Naive B cell (primary cell): ENCODE measurements around the gene AQP7. TPM values are rescaled to one million over a fixed set of nuclear protein-coding genes. Genes with fewer than 3 reads are reported as not detected.
"Not testable (repeated sequence)": the region's sequence is repeated elsewhere in the genome, so short reads cannot be mapped to it uniquely, and the experiment has no call there.

Experiments
- ATAC-seq, 2 donors: fragments of 150-1000 bp; cut with Tn5 transposase; 2 replicates each; pipeline ENCODE4 v1.10.0; 2021; ENCODE audit warnings: low read depth in 2 of 2, mild to moderate bottlenecking in 2 of 2, moderate library complexity in 2 of 2
- DNase-seq: peaks from one replicate; pipeline ENCODE4 v3.0.0; 2022
- H3K27ac Mint-ChIP-seq, 6 donors: one replicate each; pipeline ENCODE4 v1.8.0; 2020 to 2022; ENCODE audit warnings: mild to moderate bottlenecking in 6 of 6, mixed read lengths in 6 of 6, moderate library complexity in 5 of 6, inconsistent platforms in 2 of 6
- H3K27me3 Mint-ChIP-seq, 3 donors: one replicate each; pipeline ENCODE4 v1.8.0; 2021 to 2022; ENCODE audit warnings: mixed read lengths in 3 of 3, mild to moderate bottlenecking in 1 of 3
- H3K36me3 Mint-ChIP-seq, 2 donors: one replicate each; pipeline ENCODE4 v1.8.0; 2020 to 2022; ENCODE audit warnings: mixed read lengths in 2 of 2, inconsistent platforms in 1 of 2, mild to moderate bottlenecking in 1 of 2
- H3K4me1 Mint-ChIP-seq, 3 donors: one replicate each; pipeline ENCODE4 v1.8.0; 2020 to 2022; ENCODE audit warnings: mixed read lengths in 3 of 3, inconsistent platforms in 1 of 3, mild to moderate bottlenecking in 1 of 3, moderate library complexity in 1 of 3
- H3K4me3 Mint-ChIP-seq, 8 donors: one replicate each; pipeline ENCODE4 v1.8.0; 2020 to 2022; ENCODE audit warnings: mild to moderate bottlenecking in 8 of 8, mixed read lengths in 8 of 8, moderate library complexity in 8 of 8, inconsistent platforms in 2 of 8
- H3K9me3 Mint-ChIP-seq, 7 donors: one replicate each; pipeline ENCODE4 v1.8.0; 2020 to 2022; ENCODE audit warnings: mixed read lengths in 7 of 7, mild to moderate bottlenecking in 5 of 7, inconsistent platforms in 2 of 7, moderate library complexity in 1 of 7
- polyA plus RNA-seq, 6 donors: library from polyadenylated mRNA; unstranded; fragments of 300-500 nt; fragmentation: Illumina TruSeq; gene quantifications; one replicate each; pipeline ENCODE4 v1.2.3, GENCODE V29; 2021; ENCODE audit warnings: low read depth in 6 of 6

AQP7 gene
- not detected for polyA plus RNA-seq

- not testable (repeated sequence) for DNase-seq, H3K9me3 Mint-ChIP-seq, H3K36me3 Mint-ChIP-seq, H3K4me3 Mint-ChIP-seq, ATAC-seq, H3K4me1 Mint-ChIP-seq
- Mint-ChIP-seq H3K27me3 (peaks cover 0 to 35% (median 15%) of the 10 kb centered on the region in 3 donors), H3K27ac (peak within 1 kb of the TSS in 2 of 6 donors; percentile 49 to 72)
These were observed at the start of gene AQP7 for GRCh38 chr9:33402371-33402770. AQP7 (minus strand) TSS chr9:33402568; CDS start chr9:33401262, 1,306 bp downstream.

DNA sequence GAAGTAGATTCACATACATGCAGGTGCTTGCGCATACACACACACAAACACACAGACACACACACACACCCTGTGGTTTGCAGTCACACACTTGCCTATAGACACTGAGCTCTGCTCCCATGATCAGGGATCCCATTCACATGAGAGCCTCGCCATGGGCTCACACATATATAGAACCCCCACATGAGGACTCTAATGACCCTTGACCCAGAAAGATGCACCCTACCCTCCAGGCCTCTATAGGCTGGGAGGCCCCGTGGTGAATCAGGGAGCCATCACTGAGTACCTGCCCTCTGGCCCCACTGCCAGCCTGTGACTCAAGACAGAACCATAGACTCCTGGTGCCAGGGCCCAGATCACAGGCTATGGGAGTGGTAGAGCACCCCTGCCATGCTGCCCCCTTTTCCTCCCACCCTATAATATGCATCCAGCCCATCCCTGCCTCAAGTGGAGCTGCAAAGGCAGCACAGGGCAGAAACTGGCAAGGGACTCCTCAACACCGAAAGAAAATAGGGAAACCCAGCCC lies 48.3 kb upstream of the AQP7 start:
- peaks cover 17 to 20% (median 18%) of the 10 kb centered on the region in 3 donors for H3K4me1 Mint-ChIP-seq
- no peak for ATAC-seq
- H3K36me3 Mint-ChIP-seq: no peaks in the 10 kb centered on the region
- H3K27ac Mint-ChIP-seq: no peak overlapping the region
- no peak overlapping the region for H3K4me3 Mint-ChIP-seq
- no peaks in the 10 kb centered on the region for H3K9me3 Mint-ChIP-seq
- H3K27me3 Mint-ChIP-seq: peaks cover 5 to 28% (median 8%) of the 10 kb centered on the region in 3 donors
- no peak for DNase-seq

DNA sequence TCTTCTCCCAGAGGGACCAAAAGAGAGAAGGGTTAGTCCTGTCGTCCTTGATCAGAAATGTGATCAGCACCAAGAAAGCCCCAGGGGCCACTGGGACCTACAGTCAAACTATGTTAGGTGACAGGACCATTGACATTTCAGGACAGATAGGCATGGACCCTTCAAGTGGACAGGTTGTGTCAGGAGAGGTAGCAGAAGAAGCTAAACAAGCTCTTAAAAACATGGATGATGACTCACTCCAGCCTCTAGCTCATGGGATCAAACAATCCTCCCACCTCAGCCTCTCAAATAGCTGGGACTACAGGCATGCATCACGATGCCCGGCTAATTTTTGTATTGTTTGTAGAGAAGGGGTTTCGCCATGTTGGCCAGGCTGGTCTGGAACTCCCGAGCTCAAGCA lies 47.3 kb upstream of the AQP7 start:
- ATAC-seq: no peak
- no peaks in the 10 kb centered on the region for H3K9me3 Mint-ChIP-seq
- no peak overlapping the region for H3K27ac Mint-ChIP-seq
- H3K4me3 Mint-ChIP-seq: no peak overlapping the region
- no peak for DNase-seq
- peaks cover 17 to 20% (median 18%) of the 10 kb centered on the region in 3 donors for H3K4me1 Mint-ChIP-seq
- H3K27me3 Mint-ChIP-seq: peaks cover 5 to 34% (median 13%) of the 10 kb centered on the region in 3 donors
- H3K36me3 Mint-ChIP-seq: no peaks in the 10 kb centered on the region

- Mint-ChIP-seq H3K27ac (peak overlapping the region in 1 of 6 donors; percentile 70), H3K4me3 (peak overlapping the region; percentile 31 to 90 (median 78)), H3K36me3 (no peaks in the 10 kb centered on the region), H3K27me3 (peaks cover 5 to 34% (median 13%) of the 10 kb centered on the region in 3 donors), H3K9me3 (no peaks in the 10 kb centered on the region), H3K4me1 (peaks cover 17 to 20% (median 18%) of the 10 kb centered on the region in 3 donors)
- DNase-seq (no peak), ATAC-seq (peak in 1 of 2 donors; percentile 13)
These were observed 45.6 kb upstream of the AQP7 start for GRCh38 chr9:33447799-33448553.

GRCh38 chr9:33446946-33447798 lies 44.8 kb upstream of the AQP7 start, which contains the start of gene AQP3:
AQP3 (minus strand) TSS chr9:33447593; CDS start chr9:33447530, 63 bp downstream.
- peak within 1 kb of the TSS; percentile 69 to 90 (median 81) for H3K4me3 Mint-ChIP-seq
- peaks cover 5 to 34% (median 13%) of the 10 kb centered on the region in 3 donors for H3K27me3 Mint-ChIP-seq
- H3K4me1 Mint-ChIP-seq: peaks cover 14 to 20% (median 18%) of the 10 kb centered on the region in 3 donors
- no peaks in the 10 kb centered on the region for H3K36me3 Mint-ChIP-seq
- ATAC-seq (peak; percentile 79 to 80), DNase-seq (peak; percentile 29)
- H3K27ac Mint-ChIP-seq: peak within 1 kb of the TSS in 2 of 6 donors; percentile 8 to 70
- H3K9me3 Mint-ChIP-seq: no peaks in the 10 kb centered on the region

DNA sequence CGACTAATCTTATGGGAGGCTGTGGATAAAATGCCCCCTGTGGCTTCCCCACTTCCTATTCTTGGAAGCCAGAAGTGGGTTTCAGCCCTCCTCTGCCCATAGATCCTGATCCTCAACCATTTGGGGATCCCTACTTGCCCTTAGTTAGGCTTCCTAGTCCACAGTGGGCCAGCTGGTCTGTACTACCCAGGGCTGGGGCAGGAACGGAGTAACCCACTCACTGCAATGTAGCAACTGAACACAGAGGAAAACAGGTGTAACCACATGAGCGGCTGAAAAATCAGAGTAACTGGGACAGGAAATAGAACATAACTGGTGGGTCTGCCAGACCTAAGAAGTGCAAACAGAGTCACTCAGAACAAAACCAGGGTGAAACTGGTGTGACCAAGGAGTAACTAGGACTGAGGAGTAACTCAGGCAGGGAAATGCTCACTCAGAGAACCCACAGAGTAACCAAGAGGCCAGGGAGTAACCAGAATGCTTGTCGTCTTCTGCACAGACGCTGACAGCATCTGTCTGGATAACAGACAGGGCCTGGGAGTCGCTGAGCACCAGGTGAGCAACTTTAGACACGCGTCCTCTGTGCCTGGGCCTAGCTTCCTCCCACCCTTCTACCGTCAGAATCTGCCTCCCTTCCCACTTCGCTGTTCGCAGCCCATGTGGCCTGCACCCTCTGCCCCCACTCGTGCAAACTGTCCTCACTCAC lies 44.0 kb upstream of the AQP7 start:
- H3K4me1 Mint-ChIP-seq: peaks cover 14 to 20% (median 18%) of the 10 kb centered on the region in 3 donors
- ATAC-seq: peak; percentile 24 to 37

DNA sequence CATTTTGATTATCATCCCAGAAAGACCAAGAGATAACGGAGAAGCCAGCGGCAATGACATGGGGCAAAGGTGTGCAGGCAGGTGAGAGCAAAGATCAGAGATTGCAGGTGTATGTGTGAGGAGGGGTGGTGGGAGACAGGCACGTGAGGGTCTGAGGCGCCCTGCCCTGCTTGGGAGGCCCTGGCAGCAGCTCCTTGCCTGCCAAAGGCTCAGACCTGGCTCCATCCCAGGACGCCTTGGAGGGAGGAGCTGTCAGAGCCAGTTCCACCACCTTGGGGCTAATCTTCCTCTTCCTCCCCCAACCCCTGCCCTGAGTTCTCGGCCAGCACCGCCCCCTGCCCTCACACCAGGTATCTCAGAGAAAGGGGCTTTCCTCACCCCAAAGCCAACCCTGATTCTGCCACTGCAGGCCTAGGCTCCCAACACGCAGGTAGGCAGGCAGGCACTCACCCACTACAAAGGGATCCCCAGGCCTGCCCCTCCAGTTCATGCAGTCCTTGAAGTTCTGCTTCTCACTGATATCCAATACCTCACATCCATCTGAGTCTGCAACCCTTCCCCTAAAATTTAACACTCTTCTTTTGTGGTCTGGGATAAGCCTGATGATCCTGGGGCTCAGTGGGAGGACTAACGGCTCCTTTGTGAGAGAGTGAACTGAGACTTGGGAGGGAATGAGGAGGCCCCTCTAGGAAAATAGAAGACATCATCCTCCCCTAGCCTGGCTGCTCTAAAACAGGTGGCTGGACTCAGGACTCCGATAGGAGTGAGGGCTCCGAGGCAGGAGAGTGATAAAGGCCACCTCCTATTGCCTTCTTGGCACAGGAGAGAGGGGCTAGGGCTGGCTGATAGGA lies 43.2 kb upstream of the AQP7 start:
- ATAC-seq: no peak
- peaks cover 14 to 20% (median 18%) of the 10 kb centered on the region in 3 donors for H3K4me1 Mint-ChIP-seq
- peaks cover 6 to 38% (median 13%) of the 10 kb centered on the region in 3 donors for H3K27me3 Mint-ChIP-seq
- no peak for DNase-seq
- peak overlapping the region in 4 of 8 donors; percentile 10 to 82 (median 74) for H3K4me3 Mint-ChIP-seq
- H3K27ac Mint-ChIP-seq: peak overlapping the region in 1 of 6 donors; percentile 8
- H3K36me3 Mint-ChIP-seq: no peaks in the 10 kb centered on the region
- no peaks in the 10 kb centered on the region for H3K9me3 Mint-ChIP-seq

More for the DNA sequence above, 44.0 kb upstream of the AQP7 start:
- Mint-ChIP-seq H3K27ac (peak overlapping the region in 1 of 6 donors; percentile 8), H3K9me3 (no peaks in the 10 kb centered on the region), H3K27me3 (peaks cover 5 to 39% (median 13%) of the 10 kb centered on the region in 3 donors), H3K36me3 (no peaks in the 10 kb centered on the region), H3K4me3 (peak overlapping the region; percentile 51 to 85 (median 79))
- DNase-seq: no peak

- no peak overlapping the region for H3K4me3 Mint-ChIP-seq
- no peaks in the 10 kb centered on the region for H3K9me3 Mint-ChIP-seq
- no peak for DNase-seq
- peaks cover 13 to 50% (median 22%) of the 10 kb centered on the region in 3 donors for H3K27me3 Mint-ChIP-seq
- no peak for ATAC-seq
- H3K27ac Mint-ChIP-seq: no peak overlapping the region
- peaks cover 14 to 20% (median 20%) of the 10 kb centered on the region in 3 donors for H3K4me1 Mint-ChIP-seq
- H3K36me3 Mint-ChIP-seq: no peaks in the 10 kb centered on the region
These were observed 41.2 kb upstream of the AQP7 start for GRCh38 chr9:33443464-33444154.

- H3K4me1 Mint-ChIP-seq: peaks cover 15 to 21% (median 20%) of the 10 kb centered on the region in 3 donors
- no peaks in the 10 kb centered on the region for H3K36me3 Mint-ChIP-seq
- no peaks in the 10 kb centered on the region for H3K9me3 Mint-ChIP-seq
- ATAC-seq: no peak
- peak overlapping the region in 1 of 8 donors; percentile 17 for H3K4me3 Mint-ChIP-seq
- peaks cover 10 to 45% (median 22%) of the 10 kb centered on the region in 3 donors for H3K27me3 Mint-ChIP-seq
- no peak overlapping the region for H3K27ac Mint-ChIP-seq
- DNase-seq: no peak
These were observed 40.7 kb upstream of the AQP7 start for GRCh38 chr9:33443047-33443446.

DNA sequence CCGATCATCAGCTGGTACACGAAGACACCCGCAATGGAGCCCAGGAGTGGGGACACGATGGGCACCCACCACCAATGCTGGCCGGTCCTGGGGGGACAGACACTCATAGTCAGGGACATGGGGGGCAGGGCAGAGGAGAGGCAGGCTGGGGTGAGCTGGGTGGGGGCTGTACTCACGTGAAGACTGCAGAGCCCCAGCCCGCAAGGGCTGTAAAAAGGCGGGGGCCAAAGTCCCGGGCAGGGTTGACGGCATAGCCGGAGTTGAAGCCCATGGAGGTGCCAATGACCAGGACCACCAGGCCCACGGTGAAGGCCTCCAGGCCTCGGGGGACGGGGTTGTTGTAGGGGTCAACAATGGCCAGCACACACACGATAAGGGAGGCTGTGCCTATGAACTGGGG lies 39.8 kb upstream of the AQP7 start:
- H3K27ac Mint-ChIP-seq: peak overlapping the region in 1 of 6 donors; percentile 36
- no peak for ATAC-seq
- H3K4me1 Mint-ChIP-seq: peaks cover 13 to 18% (median 17%) of the 10 kb centered on the region in 3 donors
- DNase-seq: no peak
- no peak overlapping the region for H3K4me3 Mint-ChIP-seq
- H3K9me3 Mint-ChIP-seq: no peaks in the 10 kb centered on the region
- no peaks in the 10 kb centered on the region for H3K36me3 Mint-ChIP-seq
- H3K27me3 Mint-ChIP-seq: peaks cover 13 to 35% (median 19%) of the 10 kb centered on the region in 3 donors

- DNase-seq (no peak), ATAC-seq (no peak)
- H3K27me3 Mint-ChIP-seq: peaks cover 9 to 28% (median 23%) of the 10 kb centered on the region in 3 donors
- no peaks in the 10 kb centered on the region for H3K9me3 Mint-ChIP-seq
- H3K27ac Mint-ChIP-seq: no peak overlapping the region
- H3K4me1 Mint-ChIP-seq: peaks cover 4 to 6% (median 6%) of the 10 kb centered on the region in 3 donors
- H3K36me3 Mint-ChIP-seq: no peaks in the 10 kb centered on the region
- H3K4me3 Mint-ChIP-seq: peak overlapping the region in 1 of 8 donors; percentile 30
These were observed 38.2 kb upstream of the AQP7 start for GRCh38 chr9:33440609-33441008.
